Gastroesophageal sphincter (tissue), 3 donors: ENCODE data around the gene CDH5.

Experiments used
- CTCF ChIP-seq, 4 experiments: fragments of 200-600 bp in 2 of 4; fragments of 450-650 bp in 2 of 4; sonication (generic) in 1 of 4; IDR thresholded peaks; one replicate each; pipeline ENCODE4 v1.5.1; 2017 to 2019; ENCODE audit warnings: antibody characterized with exemption in 4 of 4, mild to moderate bottlenecking in 2 of 4, moderate library complexity in 2 of 4
- EP300 ChIP-seq: sonication (generic); formaldehyde crosslinking; IDR thresholded peaks from one replicate; pipeline ENCODE4 v1.6.1; 2017; ENCODE audit warnings: antibody characterized with exemption, mild to moderate bottlenecking
- POLR2A ChIP-seq, 2 donors: fragments of 450-650 bp; IDR thresholded peaks; one replicate each; pipeline ENCODE4 v1.6.1; 2017; ENCODE audit warnings: antibody characterized with exemption in 2 of 2, mild to moderate bottlenecking in 2 of 2, moderate library complexity in 1 of 2

DNA sequence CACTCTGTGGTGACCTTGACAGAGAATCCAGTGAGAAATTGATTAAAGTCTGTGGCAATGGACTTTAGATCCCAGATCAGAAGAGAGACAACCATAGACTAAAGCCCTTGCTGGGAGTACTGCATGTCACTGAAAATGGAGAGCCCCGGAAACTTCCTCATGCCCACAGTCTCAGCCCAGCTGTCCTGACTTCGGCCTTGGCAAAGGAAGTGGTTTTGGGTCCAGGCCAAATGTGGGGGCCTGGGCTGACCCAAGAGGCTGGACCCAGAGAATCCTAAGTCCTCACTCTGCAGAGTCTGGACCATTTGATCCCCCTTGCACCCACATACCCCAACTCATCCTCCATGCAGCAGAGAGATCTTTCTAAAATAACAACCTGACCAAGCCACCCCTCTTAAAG lies 55.9 kb downstream of the CDH5 start:
- TF ChIP-seq POLR2A (IDR thresholded peaks at IDR 0.05) (no peak), CTCF (IDR thresholded peaks at IDR 0.05) (no peak), EP300 (no peak)
